KMS-11 (cell line): ENCODE results near the gene BANF2.
"Not testable (repeated sequence)": the region's sequence is repeated elsewhere in the genome, so short reads cannot be mapped to it uniquely, and the experiment has no call there.

Source experiments
- H2AFZ ChIP-seq: fragments of 200-600 bp; sonication (generic); 2 replicates; pipeline ENCODE4 v1.6.1; 2016; ENCODE audit warnings: antibody characterized with exemption, mixed run types, low read depth
- H3K27ac ChIP-seq: fragments of 200-600 bp; sonication (generic); 2 replicates; pipeline ENCODE4 v1.6.1; 2016; ENCODE audit warnings: mild to moderate bottlenecking, mixed run types
- H3K27me3 ChIP-seq: fragments of 200-600 bp; sonication (generic); 2 replicates; pipeline ENCODE4 v1.6.1; 2017; ENCODE audit warnings: mild to moderate bottlenecking, low read depth, mixed run types, moderate library complexity; ENCODE audit not compliant: insufficient read depth
- H3K36me3 ChIP-seq: fragments of 200-600 bp; sonication (generic); 2 replicates; pipeline ENCODE4 v1.6.1; 2017; ENCODE audit warnings: mild to moderate bottlenecking, mixed run types; ENCODE audit not compliant: insufficient read depth
- H3K4me1 ChIP-seq: fragments of 200-600 bp; sonication (generic); 2 replicates; pipeline ENCODE4 v1.6.1; 2016; ENCODE audit warnings: mild to moderate bottlenecking, low read depth, mixed run types; ENCODE audit not compliant: poor library complexity, severe bottlenecking
- H3K4me2 ChIP-seq: fragments of 200-600 bp; sonication (generic); 2 replicates; pipeline ENCODE4 v1.7.0; 2016; ENCODE audit warnings: mild to moderate bottlenecking, mixed run types
- H3K4me3 ChIP-seq: fragments of 200-600 bp; sonication (generic); IDR thresholded peaks from 2 replicates; pipeline ENCODE4 v1.6.1; 2017; ENCODE audit warnings: low read depth, low read length, mixed read lengths; ENCODE audit not compliant: insufficient read depth
- H3K79me2 ChIP-seq: fragments of 200-600 bp; sonication (generic); 2 replicates; pipeline ENCODE4 v1.6.1; 2016; ENCODE audit warnings: low read depth, mixed run types; ENCODE audit not compliant: insufficient read depth
- H3K9ac ChIP-seq: fragments of 200-600 bp; sonication (generic); 2 replicates; pipeline ENCODE4 v1.6.1; 2016; ENCODE audit warnings: mild to moderate bottlenecking, mixed run types
- H4K20me1 ChIP-seq: fragments of 200-600 bp; sonication (generic); 2 replicates; pipeline ENCODE4 v1.6.1; 2016; ENCODE audit warnings: mild to moderate bottlenecking, mixed run types; ENCODE audit not compliant: insufficient read depth
- TF ChIP-seq, protein P1 (sequence below): fragments of 200-600 bp; sonication (generic); conservative IDR thresholded peaks from 2 replicates; pipeline ENCODE4 v1.6.1; 2017; ENCODE audit warnings: low read depth, mild to moderate bottlenecking, antibody characterized with exemption, low read length, moderate library complexity, mixed read lengths

BANF2 gene

DNA sequence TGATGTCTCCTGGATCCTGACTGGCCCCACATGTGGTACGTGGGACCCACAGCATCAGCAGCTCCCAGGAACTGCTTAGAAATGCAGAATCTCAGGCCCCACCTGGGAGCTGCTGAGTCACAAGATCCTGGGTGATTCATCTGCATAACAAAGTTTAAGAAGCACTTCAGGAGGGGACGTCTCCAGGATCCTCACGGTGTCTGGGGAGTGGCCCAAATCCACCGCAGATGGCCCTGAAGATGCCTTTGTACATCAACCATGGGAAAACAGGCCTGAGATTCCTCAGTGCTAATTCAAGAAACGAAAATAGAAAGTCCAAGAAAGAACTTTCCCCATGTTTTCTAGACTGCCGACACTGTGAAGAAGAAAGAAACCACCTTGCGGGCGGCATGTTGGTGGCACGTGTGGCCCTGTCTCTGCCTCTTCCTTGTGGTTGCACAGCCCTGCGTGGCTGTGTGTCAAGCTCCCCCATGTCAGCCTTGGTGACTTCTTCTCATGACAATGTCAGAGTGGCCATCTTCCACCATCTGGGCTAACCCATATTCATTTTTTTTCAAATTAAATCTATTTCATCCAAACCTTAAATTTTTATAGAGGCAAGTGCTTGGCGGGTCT is 43.8 kb upstream of the BANF2 start:
- H3K4me3 ChIP-seq, result no peak overlapping the region
- H3K36me3 ChIP-seq, result no peaks in the 10 kb centered on the region; the same call in 1 of the 2 replicates
- H2AFZ ChIP-seq, result no peak overlapping the region
- TF ChIP-seq, protein P1, sequence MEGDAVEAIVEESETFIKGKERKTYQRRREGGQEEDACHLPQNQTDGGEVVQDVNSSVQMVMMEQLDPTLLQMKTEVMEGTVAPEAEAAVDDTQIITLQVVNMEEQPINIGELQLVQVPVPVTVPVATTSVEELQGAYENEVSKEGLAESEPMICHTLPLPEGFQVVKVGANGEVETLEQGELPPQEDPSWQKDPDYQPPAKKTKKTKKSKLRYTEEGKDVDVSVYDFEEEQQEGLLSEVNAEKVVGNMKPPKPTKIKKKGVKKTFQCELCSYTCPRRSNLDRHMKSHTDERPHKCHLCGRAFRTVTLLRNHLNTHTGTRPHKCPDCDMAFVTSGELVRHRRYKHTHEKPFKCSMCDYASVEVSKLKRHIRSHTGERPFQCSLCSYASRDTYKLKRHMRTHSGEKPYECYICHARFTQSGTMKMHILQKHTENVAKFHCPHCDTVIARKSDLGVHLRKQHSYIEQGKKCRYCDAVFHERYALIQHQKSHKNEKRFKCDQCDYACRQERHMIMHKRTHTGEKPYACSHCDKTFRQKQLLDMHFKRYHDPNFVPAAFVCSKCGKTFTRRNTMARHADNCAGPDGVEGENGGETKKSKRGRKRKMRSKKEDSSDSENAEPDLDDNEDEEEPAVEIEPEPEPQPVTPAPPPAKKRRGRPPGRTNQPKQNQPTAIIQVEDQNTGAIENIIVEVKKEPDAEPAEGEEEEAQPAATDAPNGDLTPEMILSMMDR, result no peak
- H3K27me3 ChIP-seq, result no peaks in the 10 kb centered on the region
- no peak overlapping the region for H3K27ac ChIP-seq
- H3K4me1 ChIP-seq, result peaks cover 32% of the 10 kb centered on the region
- H3K79me2 ChIP-seq, result peaks cover 3% of the 10 kb centered on the region; the same call in 1 of the 2 replicates
- no peak overlapping the region for H3K4me2 ChIP-seq
- no peak overlapping the region for H3K9ac ChIP-seq
- H4K20me1 ChIP-seq, result no peaks in the 10 kb centered on the region

- H3K27me3 ChIP-seq, result no peaks in the 10 kb centered on the region
- no peak overlapping the region for H3K4me3 ChIP-seq
- peaks cover 20% of the 10 kb centered on the region for H3K4me1 ChIP-seq
- H4K20me1 ChIP-seq, result no peaks in the 10 kb centered on the region
- no peaks in the 10 kb centered on the region; the same call in 1 of the 2 replicates for H3K36me3 ChIP-seq
- H3K79me2 ChIP-seq, result peaks cover 5% of the 10 kb centered on the region; the same call in 1 of the 2 replicates
- H3K27ac ChIP-seq, result no peak overlapping the region
- H2AFZ ChIP-seq, result no peak overlapping the region
- TF ChIP-seq, protein P1, result no peak
- H3K4me2 ChIP-seq, result no peak overlapping the region
- H3K9ac ChIP-seq, result no peak overlapping the region
Observed at GRCh38 chr20:17657079-17657825, 42.5 kb upstream of the BANF2 start.

GRCh38 chr20:17657898-17658647 is 41.7 kb upstream of the BANF2 start:
- Histone ChIP-seq H3K4me2 (no peak overlapping the region), H4K20me1 (no peaks in the 10 kb centered on the region), H3K27me3 (no peaks in the 10 kb centered on the region), H3K27ac (no peak overlapping the region), H3K4me1 (peaks cover 11% of the 10 kb centered on the region), H3K79me2 (peaks cover 7% of the 10 kb centered on the region; the same call in 1 of the 2 replicates), H3K9ac (no peak overlapping the region), H3K4me3 (no peak overlapping the region), H3K36me3 (no peaks in the 10 kb centered on the region; the same call in 1 of the 2 replicates), H2AFZ (no peak overlapping the region)
- TF ChIP-seq, protein P1, result no peak

DNA sequence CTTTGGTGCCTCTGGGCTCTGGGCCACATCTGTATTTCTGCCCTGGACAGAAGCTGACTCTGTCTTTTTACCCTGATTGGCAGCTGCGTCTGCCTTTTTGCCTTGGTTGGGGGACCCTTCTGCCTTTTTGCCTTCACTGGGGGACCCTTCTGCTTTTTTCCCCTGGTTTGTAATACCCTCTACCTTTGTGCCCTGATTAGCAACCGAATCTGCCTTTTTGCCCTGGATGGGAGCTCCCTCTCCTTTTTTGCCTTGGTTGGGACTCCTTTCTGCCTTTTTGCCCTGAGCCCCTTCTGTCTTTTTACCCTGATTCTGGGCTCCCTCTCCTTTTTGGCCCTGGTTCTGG is 41.1 kb upstream of the BANF2 start:
- peaks cover 8% of the 10 kb centered on the region for H3K4me1 ChIP-seq
- no peak overlapping the region for H3K4me3 ChIP-seq
- no peak overlapping the region for H3K9ac ChIP-seq
- TF ChIP-seq, protein P1, result no peak
- no peak overlapping the region for H3K4me2 ChIP-seq
- H4K20me1 ChIP-seq, result no peaks in the 10 kb centered on the region
- H3K27me3 ChIP-seq, result no peaks in the 10 kb centered on the region
- no peak overlapping the region for H3K27ac ChIP-seq
- no peak overlapping the region for H2AFZ ChIP-seq
- H3K36me3 ChIP-seq, result no peaks in the 10 kb centered on the region; the same call in 1 of the 2 replicates
- peaks cover 13% of the 10 kb centered on the region; the same call in 1 of the 2 replicates for H3K79me2 ChIP-seq

DNA sequence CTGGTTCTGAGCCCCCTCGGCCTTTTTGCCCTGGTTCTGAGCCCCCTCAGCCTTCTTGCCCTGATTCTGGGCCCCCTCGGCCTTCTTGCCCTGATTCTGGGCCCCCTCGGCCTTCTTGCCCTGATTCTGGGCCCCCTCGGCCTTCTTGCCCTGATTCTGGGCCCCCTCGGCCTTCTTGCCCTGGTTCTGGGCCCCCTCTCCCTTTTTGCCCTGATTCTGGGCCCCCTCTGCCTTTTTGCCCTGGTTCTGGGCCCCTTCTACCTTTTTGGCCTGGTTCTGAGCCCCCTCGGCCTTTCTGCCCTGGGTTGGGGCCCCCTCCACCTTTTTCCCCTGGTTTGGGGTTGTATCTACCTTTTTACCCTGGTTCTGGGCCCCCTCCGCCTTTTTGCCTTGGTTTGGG is 40.4 kb upstream of the BANF2 start:
- H4K20me1 ChIP-seq, H3K36me3 ChIP-seq, H3K4me3 ChIP-seq, H2AFZ ChIP-seq, H3K27ac ChIP-seq, H3K9ac ChIP-seq, H3K4me2 ChIP-seq, H3K27me3 ChIP-seq: not testable (repeated sequence)
- Histone ChIP-seq H3K4me1 (peaks cover 15% of the 10 kb centered on the region), H3K79me2 (peaks cover 15% of the 10 kb centered on the region; the same call in 1 of the 2 replicates)
